Gastroesophageal sphincter (tissue), 4 donors: ENCODE results near the gene GLA. TPM values are rescaled to one million over a fixed set of nuclear protein-coding genes. Genes with fewer than 3 reads are reported as not detected.

Source experiments
- ATAC-seq: fragments of 150-250 bp; one replicate; pipeline ENCODE4 v1.9.1; 2016; ENCODE audit warnings: mild to moderate bottlenecking, moderate library complexity
- H3K27ac ChIP-seq, 4 donors: fragments of 200-600 bp; sonication (generic) in 3 of 4; 1 replicate in 3 of 4; 2 replicates in 1 of 4; pipeline ENCODE4 v1.5.1; 2016 to 2019
- H3K27me3 ChIP-seq: fragments of 200-600 bp; sonication (generic); one replicate; pipeline ENCODE4 v1.5.1; 2019
- H3K36me3 ChIP-seq, 2 donors: fragments of 200-600 bp; sonication (generic); one replicate each; pipeline ENCODE4 v1.5.1; 2019; ENCODE audit warnings: control low read depth in 1 of 2
- H3K4me1 ChIP-seq, 3 donors: fragments of 200-600 bp; sonication (generic); 1 replicate in 2 of 3; 2 replicates in 1 of 3; pipeline ENCODE4 v1.5.1; 2016 to 2019; ENCODE audit warnings: control low read depth in 2 of 3
- H3K4me3 ChIP-seq, 2 donors: fragments of 200-600 bp; sonication (generic); one replicate each; pipeline ENCODE4 v1.5.1; 2019; ENCODE audit warnings: mild to moderate bottlenecking in 1 of 2, moderate library complexity in 1 of 2
- H3K9me3 ChIP-seq, 3 donors: fragments of 200-600 bp; sonication (generic); one replicate each; pipeline ENCODE4 v1.5.1; 2017 to 2019; ENCODE audit warnings: control low read depth in 2 of 3
- CTCF ChIP-seq, 4 experiments: fragments of 200-600 bp in 2 of 4; fragments of 450-650 bp in 2 of 4; sonication (generic) in 1 of 4; IDR thresholded peaks; one replicate each; pipeline ENCODE4 v1.5.1; 2017 to 2019; ENCODE audit warnings: antibody characterized with exemption in 4 of 4, mild to moderate bottlenecking in 2 of 4, moderate library complexity in 2 of 4
- EP300 ChIP-seq: sonication (generic); formaldehyde crosslinking; IDR thresholded peaks from one replicate; pipeline ENCODE4 v1.6.1; 2017; ENCODE audit warnings: antibody characterized with exemption, mild to moderate bottlenecking
- POLR2A ChIP-seq, 2 donors: fragments of 450-650 bp; IDR thresholded peaks; one replicate each; pipeline ENCODE4 v1.6.1; 2017; ENCODE audit warnings: antibody characterized with exemption in 2 of 2, mild to moderate bottlenecking in 2 of 2, moderate library complexity in 1 of 2
- POLR2AphosphoS5 ChIP-seq: sonication (generic); formaldehyde crosslinking; IDR thresholded peaks from one replicate; pipeline ENCODE4 v1.6.1; 2017; ENCODE audit warnings: antibody characterized with exemption
- WGBS, 2 donors: methylation state at CpG; one replicate each; pipeline ENCODE4 v1.1.5; 2018; ENCODE audit warnings: low coverage in 1 of 2; 5-methylcytosine and 5-hydroxymethylcytosine counted together
- total RNA-seq, 4 donors: library from RNA; depleted of rRNA; stranded (reverse); fragments of >200 nt; gene quantifications; one replicate each; pipeline ENCODE4 v1.1.0, GENCODE V29; 2016

GLA gene
- total RNA-seq, 4 donors from 2014 or later = 9.2 to 22.0 (median 16.1) TPM

GRCh38 chrX:101391831-101392230, 15.9 kb downstream of the GLA start:
- H3K27ac ChIP-seq = peak overlapping the region in 3 of 4 donors; percentile 78 to 82 (median 79)

DNA sequence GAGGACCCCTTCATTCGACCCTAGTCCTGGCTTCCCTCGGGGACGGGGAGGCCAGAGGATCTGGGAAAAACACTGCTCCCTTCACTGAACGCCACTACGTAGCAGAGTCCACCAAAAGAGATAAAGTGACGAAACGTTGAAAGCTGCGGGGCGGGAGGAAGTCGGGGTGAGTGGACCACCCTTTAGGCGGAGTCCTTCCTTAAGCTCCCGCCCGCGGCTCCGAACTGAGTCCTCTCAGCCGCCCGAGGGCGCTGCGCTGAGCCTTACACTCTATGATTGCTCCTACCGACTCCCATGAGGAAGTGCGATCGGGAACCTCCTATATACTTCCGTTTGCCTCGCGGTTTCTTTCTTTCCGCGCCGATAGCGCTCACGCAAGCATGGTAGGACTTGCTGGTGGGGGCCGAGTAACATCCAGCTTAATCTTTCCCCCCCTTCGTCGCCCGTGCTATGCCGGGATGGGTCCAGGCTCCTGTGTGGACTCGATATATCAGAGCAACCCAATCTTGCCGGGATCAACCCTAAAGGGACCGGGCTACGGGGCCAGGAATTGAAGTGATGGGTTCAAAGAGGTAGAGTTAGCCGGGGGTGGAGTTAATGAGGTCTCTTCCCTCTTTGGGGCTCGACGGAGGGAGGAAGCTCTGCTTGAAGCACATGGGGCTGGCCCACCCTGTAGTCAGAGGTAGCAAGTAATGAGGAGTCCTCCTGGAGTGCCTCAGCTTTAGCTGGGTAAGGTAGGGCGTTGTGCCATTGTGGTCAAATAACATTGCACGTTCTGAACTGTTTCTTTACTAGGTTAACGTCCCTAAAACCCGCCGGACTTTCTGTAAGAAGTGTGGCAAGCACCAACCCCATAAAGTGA, 16.8 kb downstream of the GLA start, which contains the start of gene RPL36A:
Gene RPL36A, plus strand, starts transcription at position 348 of the 862 bp plus-strand sequence. Its CDS starts 33 bp downstream, at position 381.
- Histone ChIP-seq H3K9me3 (no peaks in the 10 kb centered on the region), H3K27me3 (no peaks in the 10 kb centered on the region), H3K4me1 (peaks cover 0 to 3% (median 0%) of the 10 kb centered on the region in 3 donors), H3K4me3 (peak within 1 kb of the TSS; percentile 54 to 92), H3K36me3 (peaks cover 0 to 10% of the 10 kb centered on the region in 2 donors), H3K27ac (peak within 1 kb of the TSS; percentile 78 to 91 (median 80))
- 0 to 32% methylated on average over 1 to 20 of the region's 47 CpGs for WGBS, 2 donors
- peak; percentile 96 for ATAC-seq
- no peak for TF ChIP-seq EP300
- TF ChIP-seq POLR2A (IDR thresholded peaks at IDR 0.05) = peak; percentile 70 to 71
- peak; percentile 96 for TF ChIP-seq POLR2AphosphoS5
- peak; percentile 40 to 77 (median 60) for TF ChIP-seq CTCF (IDR thresholded peaks at IDR 0.05)

More at GRCh38 chrX:101391831-101392230, 15.9 kb downstream of the GLA start:
- ATAC-seq = no peak
- peaks cover 0 to 3% (median 0%) of the 10 kb centered on the region in 3 donors for H3K4me1 ChIP-seq
- no peaks in the 10 kb centered on the region for H3K27me3 ChIP-seq
- H3K9me3 ChIP-seq = no peaks in the 10 kb centered on the region
- H3K36me3 ChIP-seq = peaks cover 0 to 19% of the 10 kb centered on the region in 2 donors
- 63 to 77% methylated on average over 2 to 6 of the region's 6 CpGs for WGBS, 2 donors
- peak overlapping the region in 1 of 2 donors; percentile 54 for H3K4me3 ChIP-seq
- TF ChIP-seq EP300 (no peak), POLR2AphosphoS5 (no peak), POLR2A (IDR thresholded peaks at IDR 0.05) (no peak), CTCF (IDR thresholded peaks at IDR 0.05) (no peak)

DNA sequence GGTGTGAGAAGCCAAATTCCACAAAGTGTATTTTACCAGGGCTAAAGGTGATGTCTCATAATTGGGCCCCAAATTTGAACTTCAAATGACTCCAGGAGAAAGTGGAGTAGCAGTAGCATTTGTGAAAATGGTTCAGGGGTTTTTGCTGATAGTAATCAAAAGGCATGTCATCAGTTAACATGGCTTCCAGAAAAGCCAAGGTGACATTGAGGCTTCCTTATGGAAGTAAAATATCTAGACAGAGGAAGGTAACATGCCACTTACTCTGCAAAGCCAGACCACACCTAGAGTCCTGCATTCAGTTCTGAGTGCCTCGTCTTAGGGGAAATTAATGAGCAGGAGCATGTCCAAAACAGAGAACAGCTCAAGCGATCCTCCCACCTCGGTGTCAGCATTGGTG, 19.1 kb downstream of the GLA start:
- no peak for TF ChIP-seq EP300
- TF ChIP-seq POLR2AphosphoS5 = no peak
- no peak for TF ChIP-seq CTCF (IDR thresholded peaks at IDR 0.05)
- TF ChIP-seq POLR2A (IDR thresholded peaks at IDR 0.05) = no peak
- no peaks in the 10 kb centered on the region for H3K27me3 ChIP-seq
- WGBS, 2 donors = 81% methylated on average over 3 of the region's 3 CpGs; no CpG with 5 or more reads in 1 of the 2 donors

DNA sequence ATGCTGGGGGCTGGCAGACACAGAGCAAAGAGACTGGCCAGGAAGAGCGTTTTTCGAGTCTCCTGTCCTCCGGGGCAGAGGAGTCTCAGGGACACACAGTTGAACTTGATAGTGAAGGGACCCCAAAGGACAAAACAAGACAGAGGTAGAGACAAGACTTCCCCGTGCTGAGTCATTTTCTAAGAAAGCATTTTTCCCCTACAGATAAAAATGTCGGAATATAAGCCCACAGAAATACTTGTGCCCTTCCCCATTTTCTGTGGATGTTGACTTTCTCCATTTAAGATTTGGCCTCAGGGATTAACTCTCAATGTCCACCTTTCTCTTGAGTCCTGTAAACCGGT, 21.2 kb downstream of the GLA start:
- no peaks in the 10 kb centered on the region for H3K36me3 ChIP-seq
- no peaks in the 10 kb centered on the region for H3K4me1 ChIP-seq
- TF ChIP-seq POLR2AphosphoS5 = no peak
- no peak overlapping the region for H3K27ac ChIP-seq
- no peak overlapping the region for H3K4me3 ChIP-seq
- ATAC-seq = no peak
- no peaks in the 10 kb centered on the region for H3K9me3 ChIP-seq
- WGBS, 2 donors = 34 to 69% methylated on average over 3 to 6 of the region's 6 CpGs
- no peaks in the 10 kb centered on the region for H3K27me3 ChIP-seq

More for the DNA sequence above, 19.1 kb downstream of the GLA start:
- peaks cover 0 to 3% (median 0%) of the 10 kb centered on the region in 3 donors for H3K4me1 ChIP-seq
- H3K9me3 ChIP-seq = no peaks in the 10 kb centered on the region
- no peak for ATAC-seq
- H3K36me3 ChIP-seq = peaks cover 0 to 6% of the 10 kb centered on the region in 2 donors
- H3K4me3 ChIP-seq = no peak overlapping the region
- no peak overlapping the region for H3K27ac ChIP-seq

DNA sequence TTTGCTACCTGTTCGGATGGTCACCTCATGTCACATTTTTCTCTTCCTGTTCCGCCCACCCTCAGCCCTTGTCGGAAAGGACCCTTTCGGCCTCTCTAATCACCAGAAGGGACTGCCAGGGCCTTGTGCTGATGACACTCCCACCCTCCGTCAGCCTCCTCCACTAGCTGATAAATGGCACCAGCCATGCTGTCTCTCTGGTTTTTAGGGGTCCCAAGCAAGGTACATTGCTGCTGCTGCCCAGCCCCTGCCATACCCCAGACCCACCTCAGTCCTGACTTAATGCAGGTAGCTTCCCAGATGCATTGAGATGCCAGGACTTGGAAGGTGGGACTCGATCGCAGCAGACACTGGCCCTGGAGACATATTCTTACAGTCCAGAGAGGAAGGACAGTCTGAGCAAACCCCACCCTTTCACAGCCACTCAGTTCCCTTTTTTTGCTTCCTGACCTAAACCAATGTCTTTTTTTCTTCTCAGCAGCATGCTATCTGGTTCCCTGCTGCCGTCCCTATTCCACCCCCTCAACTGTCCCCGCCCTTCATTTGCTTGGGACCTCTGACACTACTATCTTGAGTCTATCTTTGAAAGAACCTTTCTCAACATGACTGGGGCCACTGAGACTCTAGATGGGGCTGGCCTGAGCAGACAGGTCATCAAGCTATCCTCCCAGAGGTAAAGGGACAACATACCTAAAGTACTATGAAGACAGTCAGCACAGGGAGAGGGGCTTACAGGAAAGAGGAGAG, 21.8 kb downstream of the GLA start, which contains the start of gene BTK:
Gene BTK, minus strand, starts transcription at position 397 of the 747 bp plus-strand sequence. CDS start 10,907 bp downstream, outside the sequence.
- Histone ChIP-seq H3K9me3 (no peaks in the 10 kb centered on the region), H3K27ac (no peak within 1 kb of the TSS), H3K4me3 (peak within 1 kb of the TSS in 1 of 2 donors; percentile 6), H3K4me1 (no peaks in the 10 kb centered on the region), H3K27me3 (no peaks in the 10 kb centered on the region), H3K36me3 (no peaks in the 10 kb centered on the region)
- TF ChIP-seq EP300 = no peak
- no peak for TF ChIP-seq POLR2AphosphoS5
- no peak for TF ChIP-seq CTCF (IDR thresholded peaks at IDR 0.05)
- TF ChIP-seq POLR2A (IDR thresholded peaks at IDR 0.05) = no peak
- no peak for ATAC-seq
- 69 to 80% methylated on average over 1 to 7 of the region's 9 CpGs for WGBS, 2 donors
